Stimulated activated CD8-positive, alpha-beta memory T cell treated with anti-CD3 and anti-CD28 coated beads, Interleukin-7, amount 100 ng/mL, for 48 hours (primary cell): ENCODE results near the gene PCDHA1.
"Not testable (repeated sequence)": the region's sequence is repeated elsewhere in the genome, so short reads cannot be mapped to it uniquely, and the experiment has no call there.

Source experiments
- DNase-seq, 2 donors: peaks; one replicate each; pipeline ENCODE4 v3.0.0-alpha.2; 2020; ENCODE audit warnings: low read depth in 1 of 2; ENCODE audit errors: extremely low read depth in 1 of 2

Gene PCDHA1

DNA sequence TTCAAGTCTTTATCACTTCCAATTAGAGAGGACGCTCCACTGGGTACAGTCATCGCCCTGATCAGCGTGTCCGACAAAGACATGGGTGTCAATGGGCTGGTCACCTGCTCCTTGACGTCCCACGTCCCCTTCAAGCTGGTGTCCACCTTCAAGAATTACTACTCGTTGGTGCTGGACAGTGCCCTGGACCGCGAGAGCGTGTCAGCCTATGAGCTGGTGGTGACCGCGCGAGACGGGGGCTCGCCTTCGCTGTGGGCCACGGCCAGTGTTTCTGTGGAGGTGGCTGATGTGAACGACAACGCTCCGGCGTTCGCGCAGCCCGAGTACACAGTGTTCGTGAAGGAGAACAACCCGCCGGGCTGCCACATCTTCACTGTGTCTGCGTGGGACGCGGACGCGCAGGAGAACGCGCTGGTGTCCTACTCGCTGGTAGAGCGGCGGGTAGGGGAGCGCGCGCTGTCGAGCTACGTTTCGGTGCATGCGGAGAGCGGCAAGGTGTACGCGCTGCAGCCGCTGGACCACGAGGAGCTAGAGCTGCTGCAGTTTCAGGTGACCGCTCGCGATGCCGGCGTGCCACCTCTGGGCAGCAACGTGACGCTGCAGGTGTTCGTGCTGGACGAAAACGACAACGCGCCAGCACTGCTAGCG lies 22.4 kb downstream of the PCDHA1 start:
- DNase-seq: not testable (repeated sequence)

DNA sequence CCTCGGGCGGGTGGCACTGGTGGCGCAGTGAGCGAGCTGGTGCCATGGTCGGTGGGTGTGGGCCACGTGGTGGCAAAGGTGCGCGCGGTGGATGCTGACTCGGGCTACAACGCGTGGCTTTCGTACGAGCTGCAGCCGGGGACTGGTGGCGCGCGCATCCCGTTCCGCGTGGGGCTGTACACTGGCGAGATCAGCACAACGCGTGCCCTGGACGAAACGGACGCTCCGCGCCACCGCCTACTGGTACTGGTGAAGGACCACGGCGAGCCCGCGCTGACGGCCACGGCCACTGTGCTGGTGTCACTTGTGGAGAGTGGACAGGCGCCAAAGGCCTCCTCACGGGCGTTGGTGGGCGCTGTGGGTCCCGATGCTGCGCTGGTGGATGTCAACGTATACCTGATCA lies 22.9 kb downstream of the PCDHA1 start:
- no peak for DNase-seq

DNA sequence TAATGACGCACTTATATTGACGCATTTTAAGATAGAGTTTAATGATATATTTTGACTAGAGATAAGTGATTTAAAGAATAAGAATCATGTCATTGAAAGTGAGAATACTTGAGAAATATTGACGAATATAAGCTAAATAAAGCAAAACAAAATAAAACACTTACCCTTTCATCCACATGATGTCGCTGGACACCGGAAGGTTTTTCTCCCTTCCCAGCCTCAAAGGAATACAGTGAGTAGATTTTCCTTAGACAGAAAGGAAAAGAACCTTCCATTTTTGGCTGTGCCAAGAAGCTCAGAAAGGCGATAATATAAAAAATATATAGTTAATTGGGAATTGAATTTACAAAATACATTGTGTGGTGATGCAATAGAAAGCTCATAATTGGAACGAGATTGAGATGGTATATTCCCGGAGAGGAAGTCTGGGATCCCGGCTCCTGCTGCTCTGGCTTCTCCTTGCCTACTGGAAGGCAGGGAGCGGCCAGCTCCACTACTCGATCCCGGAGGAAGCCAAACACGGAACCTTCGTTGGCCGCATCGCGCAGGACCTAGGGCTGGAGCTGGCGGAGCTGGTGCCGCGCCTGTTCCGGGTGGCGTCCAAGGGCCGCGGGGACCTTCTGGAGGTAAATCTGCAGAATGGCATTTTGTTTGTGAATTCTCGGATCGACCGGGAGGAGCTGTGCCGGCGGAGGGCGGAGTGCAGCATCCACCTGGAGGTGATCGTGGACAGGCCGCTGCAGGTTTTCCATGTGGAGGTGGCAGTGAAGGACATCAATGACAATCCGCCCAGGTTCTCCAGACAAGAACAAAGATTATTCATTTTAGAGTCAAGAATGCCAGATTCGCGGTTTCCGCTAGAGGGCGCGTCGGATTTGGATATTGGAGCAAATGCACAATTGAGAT lies 35.7 kb downstream of the PCDHA1 start, which contains the start of gene PCDHA5:
Gene PCDHA5, plus strand, starts transcription at position 239 of the 906 bp plus-strand sequence.
- no peak for DNase-seq

DNA sequence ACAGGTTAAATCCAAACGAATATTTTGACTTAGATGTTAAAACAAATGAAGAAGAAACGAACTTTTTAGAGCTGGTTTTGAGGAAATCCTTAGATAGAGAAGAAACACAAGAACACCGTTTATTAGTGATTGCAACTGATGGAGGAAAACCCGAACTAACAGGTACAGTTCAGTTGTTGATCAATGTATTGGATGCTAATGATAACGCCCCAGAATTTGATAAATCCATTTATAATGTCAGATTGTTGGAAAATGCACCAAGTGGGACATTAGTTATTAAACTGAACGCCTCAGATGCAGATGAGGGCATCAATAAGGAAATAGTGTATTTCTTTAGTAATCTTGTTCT lies 36.3 kb downstream of the PCDHA1 start:
- no peak for DNase-seq

DNA sequence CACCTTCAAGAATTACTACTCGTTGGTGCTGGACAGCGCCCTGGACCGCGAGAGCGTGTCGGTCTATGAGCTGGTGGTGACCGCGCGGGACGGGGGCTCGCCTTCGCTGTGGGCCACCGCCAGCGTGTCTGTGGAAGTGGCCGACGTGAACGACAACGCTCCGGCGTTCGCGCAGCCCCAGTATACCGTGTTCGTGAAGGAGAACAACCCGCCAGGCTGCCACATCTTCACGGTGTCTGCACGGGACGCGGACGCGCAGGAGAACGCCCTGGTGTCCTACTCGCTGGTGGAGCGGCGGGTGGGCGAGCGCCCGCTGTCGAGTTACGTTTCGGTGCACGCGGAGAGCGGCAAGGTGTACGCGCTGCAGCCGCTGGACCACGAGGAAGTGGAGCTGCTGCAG lies 37.0 kb downstream of the PCDHA1 start:
- not testable (repeated sequence) for DNase-seq

DNA sequence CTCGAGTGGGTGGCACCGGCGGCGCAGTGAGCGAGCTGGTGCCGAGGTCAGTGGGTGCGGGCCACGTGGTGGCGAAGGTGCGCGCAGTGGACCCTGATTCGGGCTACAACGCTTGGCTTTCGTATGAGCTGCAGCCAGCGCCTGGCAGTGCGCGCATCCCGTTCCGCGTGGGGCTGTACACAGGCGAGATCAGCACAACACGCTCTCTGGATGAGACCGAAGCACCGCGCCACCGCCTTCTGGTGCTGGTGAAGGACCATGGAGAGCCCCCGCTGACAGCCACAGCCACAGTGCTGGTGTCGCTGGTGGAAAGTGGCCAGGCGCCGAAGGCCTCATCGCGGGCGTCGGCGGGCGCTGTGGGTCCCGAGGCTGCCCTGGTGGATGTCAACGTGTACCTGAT lies 37.5 kb downstream of the PCDHA1 start:
- no peak for DNase-seq

DNA sequence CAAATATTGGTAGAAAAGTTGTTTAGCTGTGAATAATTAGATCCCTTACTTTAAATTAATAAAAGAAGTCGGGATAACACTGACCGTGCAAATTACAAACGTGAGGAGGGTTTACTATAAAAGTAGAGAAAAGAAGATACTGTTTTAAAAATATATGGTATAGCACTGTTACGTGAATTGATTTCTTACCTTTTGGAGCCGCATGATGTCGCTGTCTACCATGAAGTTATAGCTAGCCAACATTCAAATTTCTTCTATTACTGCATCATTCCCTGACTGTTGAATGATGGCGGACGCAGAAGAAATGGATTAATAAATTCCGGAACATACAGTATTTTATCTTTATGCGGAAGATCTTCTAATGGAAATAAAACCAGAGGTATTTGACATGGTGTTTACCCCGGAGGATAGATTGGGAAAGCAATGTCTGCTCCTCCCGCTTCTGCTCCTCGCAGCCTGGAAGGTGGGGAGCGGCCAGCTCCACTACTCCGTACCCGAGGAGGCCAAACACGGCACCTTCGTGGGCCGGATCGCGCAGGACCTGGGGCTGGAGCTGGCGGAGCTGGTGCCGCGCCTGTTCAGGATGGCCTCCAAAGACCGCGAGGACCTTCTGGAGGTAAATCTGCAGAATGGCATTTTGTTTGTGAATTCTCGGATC lies 41.9 kb downstream of the PCDHA1 start, which contains the start of gene PCDHA6:
Gene PCDHA6, plus strand, starts transcription at position 257 of the 658 bp plus-strand sequence. Its CDS starts 132 bp downstream, at position 389.
- DNase-seq: no peak

DNA sequence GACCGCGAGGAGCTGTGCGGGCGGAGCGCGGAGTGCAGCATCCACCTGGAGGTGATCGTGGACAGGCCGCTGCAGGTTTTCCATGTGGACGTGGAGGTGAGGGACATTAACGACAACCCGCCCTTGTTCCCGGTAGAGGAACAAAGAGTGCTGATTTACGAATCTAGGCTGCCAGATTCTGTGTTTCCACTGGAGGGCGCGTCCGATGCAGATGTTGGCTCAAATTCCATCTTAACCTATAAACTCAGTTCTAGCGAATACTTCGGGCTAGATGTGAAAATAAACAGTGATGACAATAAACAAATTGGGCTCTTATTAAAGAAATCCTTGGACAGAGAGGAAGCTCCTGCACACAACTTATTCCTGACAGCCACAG lies 42.4 kb downstream of the PCDHA1 start:
- no peak for DNase-seq

DNA sequence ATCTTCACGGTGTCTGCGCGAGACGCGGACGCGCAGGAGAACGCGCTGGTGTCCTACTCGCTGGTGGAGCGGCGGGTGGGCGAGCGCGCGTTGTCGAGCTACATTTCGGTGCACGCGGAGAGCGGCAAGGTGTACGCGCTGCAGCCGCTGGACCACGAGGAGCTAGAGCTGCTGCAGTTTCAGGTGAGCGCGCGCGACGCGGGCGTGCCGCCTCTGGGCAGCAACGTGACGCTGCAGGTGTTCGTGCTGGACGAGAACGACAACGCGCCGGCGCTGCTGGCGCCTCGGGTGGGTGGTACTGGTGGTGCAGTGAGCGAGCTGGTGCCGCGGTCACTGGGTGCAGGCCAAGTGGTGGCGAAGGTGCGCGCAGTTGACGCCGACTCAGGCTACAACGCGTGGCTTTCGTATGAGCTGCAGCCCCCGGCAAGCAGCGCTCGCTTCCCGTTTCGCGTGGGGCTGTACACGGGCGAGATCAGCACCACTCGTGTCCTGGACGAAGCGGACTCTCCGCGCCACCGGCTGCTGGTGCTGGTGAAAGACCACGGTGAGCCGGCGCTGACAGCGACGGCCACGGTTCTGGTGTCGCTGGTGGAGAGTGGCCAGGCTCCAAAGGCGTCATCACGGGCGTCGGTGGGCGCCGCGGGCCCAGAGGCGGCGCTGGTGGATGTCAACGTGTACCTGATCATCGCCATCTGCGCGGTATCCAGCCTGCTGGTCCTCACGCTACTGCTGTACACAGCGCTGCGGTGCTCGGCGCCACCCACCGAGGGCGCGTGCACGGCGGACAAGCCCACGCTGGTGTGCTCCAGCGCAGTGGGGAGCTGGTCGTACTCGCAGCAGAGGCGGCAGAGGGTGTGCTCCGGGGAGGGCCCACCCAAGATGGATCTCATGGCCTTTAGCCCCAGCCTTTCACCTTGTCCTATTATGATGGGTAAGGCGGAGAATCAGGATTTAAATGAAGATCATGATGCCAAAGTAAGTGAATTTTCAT lies 43.9 kb downstream of the PCDHA1 start:
- DNase-seq: not testable (repeated sequence)

DNA sequence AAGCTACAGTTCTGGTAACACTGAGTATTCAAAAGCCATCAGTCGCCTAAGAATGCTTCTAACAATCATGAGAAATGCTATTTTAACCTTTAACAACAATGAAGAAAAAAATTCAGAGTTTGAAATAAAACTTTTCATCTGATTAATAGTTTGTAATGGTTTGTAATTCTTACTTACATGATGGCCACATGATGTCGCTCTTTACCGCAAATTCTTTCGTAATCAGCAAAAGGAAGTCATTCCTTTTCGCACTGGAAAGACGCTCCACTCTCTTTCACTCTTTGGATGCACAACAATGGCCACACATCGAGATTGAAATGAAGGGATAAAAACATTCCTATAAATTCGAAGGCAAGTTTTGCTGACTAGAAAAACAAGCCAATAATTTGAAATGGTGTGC lies 48.1 kb downstream of the PCDHA1 start, which contains the start of gene PCDHA7:
Gene PCDHA7, plus strand, starts transcription at position 277 of the 400 bp plus-strand sequence. Its CDS starts 115 bp downstream, at position 392.
- no peak for DNase-seq

DNA sequence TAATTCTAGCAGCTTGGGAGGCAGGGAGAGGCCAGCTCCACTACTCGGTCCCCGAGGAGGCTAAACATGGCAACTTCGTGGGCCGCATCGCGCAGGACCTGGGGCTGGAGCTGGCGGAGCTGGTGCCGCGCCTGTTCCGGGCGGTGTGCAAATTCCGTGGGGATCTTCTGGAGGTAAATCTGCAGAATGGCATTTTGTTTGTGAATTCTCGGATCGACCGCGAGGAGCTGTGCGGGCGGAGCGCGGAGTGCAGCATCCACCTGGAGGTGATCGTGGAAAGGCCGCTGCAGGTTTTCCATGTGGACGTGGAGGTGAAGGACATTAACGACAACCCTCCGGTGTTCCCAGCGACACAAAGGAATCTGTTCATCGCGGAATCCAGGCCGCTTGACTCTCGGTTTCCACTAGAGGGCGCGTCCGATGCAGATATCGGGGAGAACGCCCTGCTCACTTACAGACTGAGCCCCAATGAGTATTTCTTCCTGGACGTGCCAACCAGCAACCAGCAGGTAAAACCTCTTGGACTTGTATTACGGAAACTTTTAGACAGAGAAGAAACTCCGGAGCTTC lies 48.6 kb downstream of the PCDHA1 start:
- DNase-seq: not testable (repeated sequence)

DNA sequence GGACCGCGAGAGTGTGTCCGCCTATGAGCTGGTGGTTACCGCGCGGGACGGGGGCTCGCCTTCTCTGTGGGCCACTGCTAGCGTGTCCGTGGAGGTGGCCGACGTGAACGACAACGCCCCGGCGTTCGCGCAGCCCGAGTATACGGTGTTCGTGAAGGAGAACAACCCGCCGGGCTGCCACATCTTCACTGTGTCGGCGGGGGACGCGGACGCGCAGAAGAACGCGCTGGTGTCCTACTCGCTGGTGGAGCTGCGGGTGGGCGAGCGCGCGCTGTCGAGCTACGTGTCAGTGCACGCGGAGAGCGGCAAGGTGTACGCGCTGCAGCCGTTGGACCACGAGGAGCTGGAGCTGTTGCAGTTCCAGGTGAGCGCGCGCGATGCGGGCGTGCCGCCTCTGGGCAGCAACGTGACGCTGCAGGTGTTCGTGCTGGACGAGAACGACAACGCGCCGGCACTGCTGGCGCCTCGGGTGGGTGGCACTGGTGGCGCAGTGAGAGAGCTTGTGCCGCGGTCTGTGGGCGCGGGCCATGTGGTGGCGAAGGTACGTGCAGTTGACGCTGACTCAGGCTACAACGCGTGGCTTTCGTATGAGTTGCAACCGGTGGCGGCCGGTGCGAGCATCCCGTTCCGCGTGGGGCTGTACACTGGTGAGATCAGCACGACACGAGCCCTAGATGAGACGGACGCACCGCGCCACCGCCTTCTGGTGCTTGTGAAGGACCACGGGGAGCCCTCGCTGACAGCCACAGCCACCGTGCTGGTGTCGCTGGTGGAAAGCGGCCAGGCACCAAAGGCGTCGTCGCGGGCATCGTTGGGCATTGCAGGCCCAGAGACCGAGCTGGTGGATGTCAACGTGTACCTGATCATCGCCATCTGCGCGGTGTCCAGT lies 49.9 kb downstream of the PCDHA1 start:
- no peak for DNase-seq

DNA sequence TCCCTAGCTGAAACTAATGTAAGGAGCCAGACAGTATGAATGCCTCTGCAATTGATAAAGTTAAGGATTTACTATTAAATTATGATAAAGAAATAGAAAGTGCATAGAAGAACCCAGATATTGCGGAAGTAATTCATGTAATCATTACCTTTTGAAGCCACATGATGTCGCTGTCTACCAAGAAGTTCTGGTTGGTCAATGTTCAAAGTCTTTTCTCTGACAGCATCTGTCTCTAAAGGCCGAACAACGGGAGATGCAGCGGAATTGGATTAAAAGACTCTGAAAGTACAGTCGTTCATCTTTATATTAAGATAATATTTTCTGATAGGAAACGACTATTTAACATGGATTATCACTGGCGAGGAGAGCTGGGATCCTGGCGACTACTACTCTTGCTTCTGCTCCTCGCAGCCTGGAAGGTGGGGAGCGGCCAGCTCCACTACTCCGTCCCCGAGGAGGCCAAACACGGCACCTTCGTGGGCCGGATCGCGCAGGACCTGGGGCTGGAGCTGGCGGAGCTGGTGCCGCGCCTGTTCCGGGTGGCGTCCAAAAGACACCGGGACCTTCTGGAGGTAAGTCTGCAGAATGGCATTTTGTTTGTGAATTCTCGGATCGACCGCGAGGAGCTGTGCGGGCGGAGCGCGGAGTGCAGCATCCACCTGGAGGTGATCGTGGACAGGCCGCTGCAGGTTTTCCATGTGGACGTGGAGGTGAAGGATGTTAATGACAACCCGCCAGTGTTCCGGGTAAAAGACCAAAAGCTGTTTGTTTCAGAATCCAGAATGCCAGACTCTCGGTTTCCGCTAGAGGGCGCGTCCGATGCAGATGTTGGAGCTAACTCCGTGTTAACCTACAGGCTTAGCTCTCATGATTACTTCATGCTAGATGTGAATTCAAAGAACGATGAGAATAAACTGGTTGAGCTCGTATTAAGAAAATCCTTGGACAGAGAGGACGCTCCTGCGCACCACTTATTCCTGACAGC lies 55.3 kb downstream of the PCDHA1 start, which contains the start of gene PCDHA8:
Gene PCDHA8, plus strand, starts transcription at position 210 of the 985 bp plus-strand sequence. Its CDS starts 135 bp downstream, at position 345.
- DNase-seq: no peak

DNA sequence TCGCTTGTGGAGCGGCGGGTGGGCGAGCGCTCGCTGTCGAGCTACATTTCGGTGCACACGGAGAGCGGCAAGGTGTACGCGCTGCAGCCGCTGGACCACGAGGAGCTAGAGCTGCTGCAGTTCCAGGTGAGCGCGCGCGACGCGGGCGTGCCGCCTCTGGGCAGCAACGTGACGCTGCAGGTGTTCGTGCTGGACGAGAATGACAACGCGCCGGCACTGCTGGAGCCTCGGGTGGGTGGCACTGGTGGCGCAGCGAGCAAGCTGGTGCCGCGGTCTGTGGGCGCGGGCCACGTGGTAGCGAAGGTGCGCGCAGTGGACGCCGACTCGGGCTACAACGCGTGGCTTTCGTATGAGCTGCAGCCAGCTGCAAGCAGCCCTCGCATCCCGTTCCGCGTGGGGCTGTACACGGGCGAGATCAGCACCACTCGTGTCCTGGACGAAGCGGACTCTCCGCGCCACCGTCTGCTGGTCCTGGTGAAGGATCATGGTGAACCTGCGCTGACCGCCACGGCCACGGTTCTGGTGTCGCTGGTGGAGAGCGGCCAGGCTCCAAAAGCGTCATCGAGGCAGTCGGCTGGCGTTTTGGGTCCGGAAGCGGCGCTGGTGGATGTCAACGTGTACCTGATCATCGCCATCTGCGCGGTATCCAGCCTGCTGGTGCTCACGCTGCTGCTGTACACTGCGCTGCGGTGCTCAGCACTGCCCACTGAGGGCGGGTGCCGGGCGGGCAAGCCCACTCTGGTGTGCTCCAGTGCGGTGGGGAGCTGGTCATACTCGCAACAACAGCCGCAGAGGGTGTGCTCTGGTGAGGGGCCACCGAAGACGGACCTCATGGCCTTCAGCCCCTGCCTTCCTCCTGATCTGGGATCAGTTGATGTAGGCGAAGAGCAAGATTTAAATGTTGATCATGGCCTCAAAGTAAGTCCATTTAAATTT lies 57.1 kb downstream of the PCDHA1 start:
- DNase-seq: no peak

DNA sequence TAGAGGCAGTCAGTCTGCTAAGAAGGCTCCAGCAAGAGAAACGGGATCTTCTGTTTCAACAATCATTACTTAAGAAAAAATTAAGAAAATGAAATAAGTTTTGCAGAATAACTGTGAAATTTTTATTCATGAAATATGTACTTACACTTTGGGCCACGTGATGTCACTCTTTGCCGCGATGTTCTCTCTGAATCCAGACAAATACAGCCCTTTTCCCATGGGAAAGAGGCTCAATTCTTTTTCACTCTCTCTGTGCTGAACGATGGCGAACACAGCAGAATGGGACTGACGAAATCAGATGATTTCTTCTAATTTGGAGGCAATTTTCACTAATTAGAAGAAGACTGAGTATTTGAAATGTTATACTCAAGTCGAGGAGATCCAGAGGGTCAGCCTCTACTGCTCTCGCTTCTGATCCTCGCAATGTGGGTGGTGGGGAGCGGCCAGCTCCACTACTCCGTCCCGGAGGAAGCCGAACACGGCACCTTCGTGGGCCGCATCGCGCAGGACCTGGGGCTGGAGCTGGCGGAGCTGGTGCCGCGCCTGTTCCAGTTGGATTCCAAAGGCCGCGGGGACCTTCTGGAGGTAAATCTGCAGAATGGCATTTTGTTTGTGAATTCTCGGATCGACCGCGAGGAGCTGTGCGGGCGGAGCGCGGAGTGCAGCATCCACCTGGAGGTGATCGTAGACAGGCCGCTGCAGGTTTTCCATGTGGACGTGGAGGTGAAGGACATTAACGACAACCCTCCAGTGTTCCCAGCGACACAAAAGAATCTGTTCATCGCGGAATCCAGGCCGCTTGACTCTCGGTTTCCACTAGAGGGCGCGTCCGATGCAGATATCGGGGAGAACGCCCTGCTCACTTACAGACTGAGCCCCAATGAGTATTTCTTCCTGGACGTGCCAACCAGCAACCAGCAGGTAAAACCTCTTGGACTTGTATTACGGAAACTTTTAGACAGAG lies 62.5 kb downstream of the PCDHA1 start, which contains the start of gene PCDHA9:
Gene PCDHA9, plus strand, starts transcription at position 244 of the 964 bp plus-strand sequence. Its CDS starts 114 bp downstream, at position 358.
- not testable (repeated sequence) for DNase-seq
